Measurements from ENCODE around the gene EXOC6.

The EXOC6 gene

GRCh38 chr10:92886334-92886961, 38.1 kb downstream of the EXOC6 start:
- DNase-seq = no peak

GRCh38 chr10:92890471-92890870, 42.2 kb downstream of the EXOC6 start:
- DNase-seq = no peak

- peak; percentile 75 for DNase-seq
Observed at GRCh38 chr10:92891885-92892690, 43.8 kb downstream of the EXOC6 start.

- no peak for DNase-seq
Observed at GRCh38 chr10:92892691-92893054, 44.4 kb downstream of the EXOC6 start.

GRCh38 chr10:92894081-92894655, 45.8 kb downstream of the EXOC6 start:
- DNase-seq = no peak

GRCh38 chr10:92897916-92898315, 49.6 kb downstream of the EXOC6 start:
- no peak for DNase-seq

GRCh38 chr10:92901819-92902251, 53.5 kb downstream of the EXOC6 start:
- DNase-seq = no peak

GRCh38 chr10:92903633-92904032, 55.3 kb downstream of the EXOC6 start:
- no peak for DNase-seq

- DNase-seq = no peak
Observed at GRCh38 chr10:92907280-92907679, 59.0 kb downstream of the EXOC6 start.

- DNase-seq = peak; percentile 22
Observed at GRCh38 chr10:92912631-92913030, 64.3 kb downstream of the EXOC6 start.

GRCh38 chr10:92913973-92914372, 65.7 kb downstream of the EXOC6 start:
- no peak for DNase-seq

GRCh38 chr10:92914478-92915325, 66.4 kb downstream of the EXOC6 start:
- DNase-seq = peak; percentile 57

- DNase-seq = no peak
Observed at GRCh38 chr10:92915892-92916291, 67.6 kb downstream of the EXOC6 start.

- DNase-seq = no peak
Observed at GRCh38 chr10:92916433-92916832, 68.1 kb downstream of the EXOC6 start.

GRCh38 chr10:92918603-92919002, 70.3 kb downstream of the EXOC6 start:
- DNase-seq = no peak

- DNase-seq = no peak
Observed at GRCh38 chr10:92920866-92921265, 72.5 kb downstream of the EXOC6 start.

GRCh38 chr10:92923416-92923815, 75.1 kb downstream of the EXOC6 start:
- peak; percentile 1 for DNase-seq

- no peak for DNase-seq
Observed at GRCh38 chr10:92929896-92930295, 81.6 kb downstream of the EXOC6 start.

- no peak for DNase-seq
Observed at GRCh38 chr10:92931597-92931996, 83.3 kb downstream of the EXOC6 start.

GRCh38 chr10:92937876-92938275, 89.6 kb downstream of the EXOC6 start:
- DNase-seq = no peak

GRCh38 chr10:92938841-92939240, 90.5 kb downstream of the EXOC6 start:
- DNase-seq = no peak

GRCh38 chr10:92942226-92942625, 93.9 kb downstream of the EXOC6 start:
- DNase-seq = no peak

GRCh38 chr10:92946491-92946890, 98.2 kb downstream of the EXOC6 start:
- no peak for DNase-seq

Measured in fibroblast of skin of scalp (primary cell).